ENCODE measurements around the gene COL6A6. TPM values are rescaled to one million over a fixed set of nuclear protein-coding genes. Genes with fewer than 3 reads are reported as not detected.

COL6A6 gene
- total RNA-seq, 5 donors from 2014 or later (not counting 1 experiment from before 2014, with no cell fraction given) = 0.06 TPM; not detected in 4

DNA sequence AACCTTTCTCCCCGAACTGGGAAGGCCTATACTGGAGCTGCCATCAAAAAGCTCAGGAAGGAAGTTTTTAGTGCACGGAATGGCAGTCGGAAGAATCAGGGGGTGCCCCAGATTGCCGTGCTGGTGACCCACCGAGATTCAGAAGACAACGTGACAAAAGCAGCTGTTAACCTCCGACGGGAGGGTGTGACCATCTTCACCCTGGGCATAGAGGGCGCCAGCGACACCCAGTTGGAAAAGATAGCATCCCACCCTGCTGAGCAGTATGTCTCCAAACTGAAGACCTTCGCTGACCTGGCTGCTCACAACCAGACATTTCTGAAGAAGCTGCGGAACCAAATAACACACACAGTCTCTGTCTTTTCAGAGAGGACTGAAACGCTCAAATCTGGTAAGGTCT is 48.2 kb downstream of the COL6A6 start:
- Histone ChIP-seq H3K36me3 (ENCODE audit: control insufficient read depth in 2 of 2, extremely low read depth in 1 of 2, insufficient read depth in 1 of 2, low read length in 1 of 2) (no peaks in the 10 kb centered on the region), H3K9me3 (no peaks in the 10 kb centered on the region), H3K27ac (ENCODE audit: low read length) (no peak overlapping the region), H3K4me3 (ENCODE audit: control insufficient read depth in 1 of 2, extremely low read depth in 1 of 2, low read length in 1 of 2) (no peak overlapping the region), H3K27me3 (replicated peaks in 1 of 2; ENCODE audit: control insufficient read depth in 2 of 2, extremely low read depth in 1 of 2, insufficient read depth in 2 of 2, low read length in 1 of 2) (peaks cover 0 to 3% of the 10 kb centered on the region in 2 experiments), H3K4me1 (ENCODE audit: control insufficient read depth in 1 of 2, extremely low read depth in 1 of 2, insufficient read depth in 2 of 2, low read length in 2 of 2) (no peaks in the 10 kb centered on the region)
- 87% methylated on average over 9 of the region's 13 CpGs for WGBS (ENCODE audit: insufficient coverage)
- H3K27ac Mint-ChIP-seq = no peak overlapping the region
- no peak for DNase-seq
- ATAC-seq (replicated peaks in 1 of 4) = no peak
- H3K36me3 Mint-ChIP-seq = no peaks in the 10 kb centered on the region
- peaks cover 6 to 10% of the 10 kb centered on the region in 2 donors for H3K27me3 Mint-ChIP-seq
- ChIA-PET POLR2A (no interaction called here), CTCF (interaction anchor here in 1 of 2 donors (0.6 kb wide), 1 partner anchor 26 kb away, joined by 4 read pairs; no protein-coding TSS in a partner anchor)
- no peaks in the 10 kb centered on the region for H3K4me1 Mint-ChIP-seq
- no peaks in the 10 kb centered on the region for H3K9me3 Mint-ChIP-seq
- H3K4me3 Mint-ChIP-seq = no peak overlapping the region

Other genes starting within 250 kb of the COL6A6 start
- not detected for gene COL6A5, start 171.5 kb upstream of the COL6A6 start, total RNA-seq
- gene PIK3R4, start 229.7 kb downstream of the COL6A6 start, total RNA-seq = 10 to 100 TPM; 14.4 to 30.7 (median 26.0) TPM